Islet precursor cell (in vitro differentiated cells): ENCODE data around the gene MUC5AC.
"Not testable (repeated sequence)": the region's sequence is repeated elsewhere in the genome, so short reads cannot be mapped to it uniquely, and the experiment has no call there.

ENCODE experiments used
- DNase-seq: peaks from one replicate; pipeline ENCODE4 v3.0.0-alpha.2; 2018

Gene MUC5AC

DNA sequence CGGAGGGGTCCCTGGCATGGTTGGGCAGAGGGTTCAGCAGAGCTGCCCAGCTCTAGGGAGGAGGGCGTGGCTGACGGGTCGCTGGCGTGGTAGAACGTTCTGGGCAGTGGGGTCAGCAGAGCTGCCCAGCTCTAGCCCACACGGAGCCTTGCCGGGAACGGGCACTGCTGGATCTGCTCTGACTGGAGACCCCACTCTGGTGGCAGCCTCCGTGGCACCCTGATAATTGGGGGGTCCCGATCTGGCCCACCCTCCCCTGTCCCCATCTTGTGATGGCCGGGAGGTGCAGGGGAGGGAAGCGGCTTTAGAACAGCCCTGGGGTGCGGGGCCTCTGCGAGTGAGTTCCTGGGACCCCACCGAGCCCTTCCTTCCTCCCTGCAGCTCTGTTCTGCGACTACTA is 21.9 kb downstream of the MUC5AC start:
- no peak for DNase-seq

DNA sequence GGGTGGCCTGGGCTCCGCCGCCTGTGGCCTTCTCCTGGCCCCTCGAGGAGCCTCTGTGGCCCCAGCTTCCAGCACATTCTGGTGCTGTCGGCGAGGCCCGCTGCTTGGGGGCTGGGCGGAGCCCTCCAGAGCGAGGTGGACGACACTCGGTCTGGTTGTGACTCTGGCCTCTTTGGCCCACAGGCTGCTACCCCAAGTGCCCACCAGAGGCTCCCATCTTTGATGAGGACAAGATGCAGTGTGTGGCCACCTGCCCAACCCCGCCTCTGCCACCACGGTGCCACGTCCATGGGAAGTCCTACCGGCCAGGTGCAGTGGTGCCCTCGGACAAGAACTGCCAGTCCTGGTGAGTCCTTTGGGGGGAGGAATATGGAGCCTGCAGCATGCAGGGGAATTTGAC is 22.4 kb downstream of the MUC5AC start:
- DNase-seq: no peak

DNA sequence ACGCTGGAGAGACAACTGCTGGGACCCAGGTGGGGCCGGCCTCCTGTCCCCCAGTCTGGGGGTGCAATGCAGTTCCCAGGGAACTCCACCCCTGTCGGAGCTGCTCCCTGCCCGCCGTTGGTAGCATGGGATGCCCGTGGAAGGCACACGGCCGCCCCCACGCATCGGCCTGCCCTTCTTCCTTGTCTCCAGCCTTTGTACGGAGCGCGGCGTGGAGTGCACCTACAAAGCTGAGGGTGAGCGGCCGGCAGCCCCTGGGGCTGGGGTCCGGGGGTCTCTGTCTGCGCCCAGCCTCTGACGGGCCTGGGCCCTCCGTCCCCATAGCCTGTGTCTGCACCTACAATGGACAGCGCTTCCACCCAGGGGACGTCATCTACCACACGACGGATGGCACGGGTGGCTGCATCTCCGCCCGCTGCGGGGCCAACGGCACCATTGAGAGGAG is 23.2 kb downstream of the MUC5AC start:
- no peak for DNase-seq

DNA sequence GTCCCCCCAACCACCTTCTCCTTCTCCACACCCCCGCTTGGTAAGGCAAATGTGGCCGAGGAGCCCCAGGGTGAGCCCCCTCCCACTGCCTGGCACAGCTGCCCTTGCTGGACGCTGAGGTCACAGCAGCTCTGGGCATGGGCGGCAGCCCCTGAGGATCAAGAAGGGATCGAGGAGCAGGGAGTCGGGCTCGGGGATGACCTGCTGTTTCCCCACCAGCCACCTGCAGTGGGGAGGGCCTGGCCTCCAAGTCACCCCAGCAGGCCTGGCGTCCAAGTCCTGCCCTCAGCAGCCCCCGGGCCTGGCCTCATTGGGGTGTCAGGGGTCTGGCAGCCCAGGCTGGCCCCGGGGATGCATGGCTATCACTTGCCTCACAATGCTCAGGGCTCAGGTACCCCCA is 23.7 kb downstream of the MUC5AC start:
- no peak for DNase-seq

DNA sequence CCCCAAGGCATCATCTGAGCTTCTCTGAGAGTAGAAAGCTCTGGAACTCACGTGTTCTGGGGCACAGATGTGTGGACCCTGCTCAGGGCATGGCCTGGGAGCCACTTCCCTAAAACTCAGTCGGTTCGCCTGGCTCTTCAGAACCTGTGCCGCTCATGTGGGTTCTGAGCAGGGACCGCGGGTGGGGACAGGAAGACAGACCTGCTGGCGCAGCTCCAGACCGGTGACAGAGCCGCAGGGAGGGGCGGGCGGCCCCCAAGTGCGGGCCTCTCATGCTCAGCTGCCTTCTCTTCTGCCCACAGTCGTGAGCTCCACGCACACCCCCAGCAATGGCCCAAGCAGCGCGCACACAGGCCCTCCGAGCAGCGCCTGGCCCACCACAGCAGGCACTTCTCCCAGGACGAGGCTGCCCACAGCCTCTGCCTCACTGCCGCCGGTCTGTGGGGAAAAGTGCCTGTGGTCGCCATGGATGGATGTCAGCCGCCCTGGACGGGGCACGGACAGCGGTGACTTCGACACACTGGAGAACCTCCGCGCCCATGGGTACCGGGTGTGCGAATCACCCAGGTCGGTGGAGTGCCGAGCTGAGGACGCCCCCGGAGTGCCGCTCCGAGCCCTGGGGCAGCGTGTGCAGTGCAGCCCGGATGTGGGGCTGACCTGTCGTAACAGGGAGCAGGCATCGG is 24.2 kb downstream of the MUC5AC start:
- no peak for DNase-seq

DNA sequence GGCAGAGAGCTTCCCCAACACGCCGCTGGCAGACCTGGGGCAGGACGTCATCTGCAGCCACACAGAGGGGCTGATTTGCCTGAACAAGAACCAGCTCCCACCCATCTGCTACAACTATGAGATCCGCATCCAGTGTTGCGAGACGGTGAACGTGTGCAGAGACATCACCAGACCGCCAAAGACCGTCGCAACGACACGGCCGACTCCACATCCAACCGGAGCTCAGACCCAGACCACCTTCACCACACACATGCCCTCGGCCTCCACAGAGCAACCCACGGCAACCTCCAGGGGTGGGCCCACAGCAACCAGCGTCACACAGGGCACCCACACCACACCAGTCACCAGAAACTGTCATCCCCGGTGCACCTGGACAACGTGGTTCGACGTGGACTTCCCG is 26.4 kb downstream of the MUC5AC start:
- not testable (repeated sequence) for DNase-seq

DNA sequence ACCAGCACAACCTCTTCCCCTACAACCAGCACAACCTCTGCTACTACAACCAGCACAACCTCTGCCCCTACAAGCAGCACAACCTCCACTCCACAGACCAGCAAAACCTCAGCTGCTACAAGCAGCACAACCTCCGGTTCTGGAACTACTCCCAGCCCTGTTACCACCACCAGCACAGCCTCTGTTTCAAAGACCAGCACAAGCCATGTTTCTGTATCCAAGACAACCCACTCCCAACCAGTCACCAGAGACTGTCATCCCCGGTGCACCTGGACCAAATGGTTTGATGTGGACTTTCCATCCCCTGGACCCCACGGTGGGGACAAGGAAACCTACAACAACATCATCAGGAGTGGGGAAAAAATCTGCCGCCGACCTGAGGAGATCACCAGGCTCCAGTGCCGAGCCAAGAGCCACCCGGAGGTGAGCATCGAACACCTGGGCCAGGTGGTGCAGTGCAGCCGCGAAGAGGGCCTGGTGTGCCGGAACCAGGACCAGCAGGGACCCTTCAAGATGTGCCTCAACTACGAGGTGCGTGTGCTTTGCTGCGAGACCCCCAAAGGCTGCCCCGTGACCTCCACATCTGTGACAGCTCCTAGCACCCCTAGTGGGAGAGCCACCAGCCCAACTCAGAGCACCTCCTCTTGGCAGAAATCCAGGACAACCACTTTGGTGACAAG is 30.8 kb downstream of the MUC5AC start:
- not testable (repeated sequence) for DNase-seq

DNA sequence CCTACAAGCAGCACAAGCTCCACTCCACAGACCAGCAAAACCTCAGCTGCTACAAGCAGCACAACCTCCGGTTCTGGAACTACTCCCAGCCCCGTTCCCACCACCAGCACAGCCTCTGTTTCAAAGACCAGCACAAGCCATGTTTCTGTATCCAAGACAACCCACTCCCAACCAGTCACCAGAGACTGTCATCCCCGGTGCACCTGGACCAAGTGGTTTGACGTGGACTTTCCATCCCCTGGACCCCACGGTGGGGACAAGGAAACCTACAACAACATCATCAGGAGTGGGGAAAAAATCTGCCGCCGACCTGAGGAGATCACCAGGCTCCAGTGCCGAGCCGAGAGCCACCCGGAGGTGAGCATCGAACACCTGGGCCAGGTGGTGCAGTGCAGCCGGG is 32.1 kb downstream of the MUC5AC start:
- DNase-seq: not testable (repeated sequence)

DNA sequence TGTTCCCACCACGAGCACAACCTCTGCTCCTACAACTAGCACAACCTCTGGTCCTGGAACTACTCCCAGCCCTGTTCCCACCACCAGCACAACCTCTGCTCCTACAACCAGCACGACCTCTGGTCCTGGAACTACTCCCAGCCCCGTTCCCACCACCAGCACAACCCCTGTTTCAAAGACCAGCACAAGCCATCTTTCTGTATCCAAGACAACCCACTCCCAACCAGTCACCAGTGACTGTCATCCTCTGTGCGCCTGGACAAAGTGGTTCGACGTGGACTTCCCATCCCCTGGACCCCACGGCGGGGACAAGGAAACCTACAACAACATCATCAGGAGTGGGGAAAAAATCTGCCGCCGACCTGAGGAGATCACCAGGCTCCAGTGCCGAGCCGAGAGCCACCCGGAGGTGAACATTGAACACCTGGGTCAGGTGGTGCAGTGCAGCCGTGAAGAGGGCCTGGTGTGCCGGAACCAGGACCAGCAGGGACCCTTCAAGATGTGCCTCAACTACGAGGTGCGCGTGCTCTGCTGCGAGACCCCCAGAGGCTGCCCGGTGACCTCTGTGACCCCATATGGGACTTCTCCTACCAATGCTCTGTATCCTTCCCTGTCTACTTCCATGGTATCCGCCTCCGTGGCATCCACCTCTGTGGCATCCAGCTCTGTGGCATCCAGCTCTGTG is 34.2 kb downstream of the MUC5AC start:
- not testable (repeated sequence) for DNase-seq

DNA sequence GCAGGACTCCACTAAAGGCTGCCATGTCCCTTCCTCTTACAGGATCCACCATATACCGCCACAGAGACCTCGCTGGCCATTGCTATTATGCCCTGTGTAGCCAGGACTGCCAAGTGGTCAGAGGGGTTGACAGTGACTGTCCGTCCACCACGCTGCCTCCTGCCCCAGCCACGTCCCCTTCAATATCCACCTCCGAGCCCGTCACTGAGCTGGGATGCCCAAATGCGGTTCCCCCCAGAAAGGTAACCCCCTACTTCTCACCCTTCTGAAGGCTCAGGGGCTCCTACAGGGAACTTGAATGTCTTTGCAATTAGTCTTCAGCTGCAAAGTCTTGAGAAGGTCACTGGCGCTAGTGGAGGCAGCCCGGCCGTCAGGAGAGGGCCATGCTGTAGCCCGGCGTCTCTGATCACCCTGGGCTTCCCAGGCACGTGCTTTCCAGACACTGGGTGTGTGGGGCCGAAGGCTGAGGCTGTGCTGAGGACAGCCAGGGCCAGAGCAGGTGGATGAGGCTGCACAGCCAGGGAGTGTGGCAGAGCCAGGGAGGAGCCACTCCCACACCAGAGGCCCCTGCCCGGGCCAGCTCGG is 35.1 kb downstream of the MUC5AC start:
- DNase-seq: peak; percentile 37

DNA sequence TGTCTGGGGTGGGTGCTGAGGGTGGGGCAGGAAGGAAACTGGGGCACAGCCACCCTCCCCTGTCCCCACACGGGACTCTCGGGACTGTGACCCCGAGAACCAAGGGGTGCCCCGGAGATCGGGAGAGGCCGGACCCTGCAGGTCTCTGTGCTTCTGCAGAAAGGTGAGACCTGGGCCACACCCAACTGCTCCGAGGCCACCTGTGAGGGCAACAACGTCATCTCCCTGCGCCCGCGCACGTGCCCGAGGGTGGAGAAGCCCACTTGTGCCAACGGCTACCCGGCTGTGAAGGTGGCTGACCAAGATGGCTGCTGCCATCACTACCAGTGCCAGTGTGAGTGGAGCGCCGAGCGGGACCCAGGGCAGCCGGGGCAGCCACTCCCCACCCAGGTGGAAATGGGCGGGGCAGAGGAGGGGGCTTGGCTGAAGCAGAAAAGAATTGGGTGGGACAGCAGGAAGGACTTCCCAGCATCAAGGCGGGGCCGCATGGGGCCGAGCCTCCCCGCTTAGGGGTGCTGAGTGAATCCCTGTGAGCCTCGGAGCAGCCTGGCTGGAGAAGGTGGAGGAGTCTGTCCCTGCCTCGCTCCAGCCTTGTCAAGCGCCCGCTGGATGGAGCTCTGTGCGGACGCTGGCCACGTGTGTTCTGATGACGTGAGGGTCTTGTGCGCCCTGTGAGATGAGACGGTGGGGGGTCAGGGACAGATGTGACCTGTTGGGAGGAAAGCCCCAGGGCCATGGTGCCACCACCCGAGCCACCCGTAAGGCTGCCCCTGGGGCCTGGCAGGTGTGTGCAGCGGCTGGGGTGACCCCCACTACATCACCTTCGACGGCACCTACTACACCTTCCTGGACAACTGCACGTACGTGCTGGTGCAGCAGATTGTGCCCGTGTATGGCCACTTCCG is 35.8 kb downstream of the MUC5AC start:
- peak; percentile 35 for DNase-seq

DNA sequence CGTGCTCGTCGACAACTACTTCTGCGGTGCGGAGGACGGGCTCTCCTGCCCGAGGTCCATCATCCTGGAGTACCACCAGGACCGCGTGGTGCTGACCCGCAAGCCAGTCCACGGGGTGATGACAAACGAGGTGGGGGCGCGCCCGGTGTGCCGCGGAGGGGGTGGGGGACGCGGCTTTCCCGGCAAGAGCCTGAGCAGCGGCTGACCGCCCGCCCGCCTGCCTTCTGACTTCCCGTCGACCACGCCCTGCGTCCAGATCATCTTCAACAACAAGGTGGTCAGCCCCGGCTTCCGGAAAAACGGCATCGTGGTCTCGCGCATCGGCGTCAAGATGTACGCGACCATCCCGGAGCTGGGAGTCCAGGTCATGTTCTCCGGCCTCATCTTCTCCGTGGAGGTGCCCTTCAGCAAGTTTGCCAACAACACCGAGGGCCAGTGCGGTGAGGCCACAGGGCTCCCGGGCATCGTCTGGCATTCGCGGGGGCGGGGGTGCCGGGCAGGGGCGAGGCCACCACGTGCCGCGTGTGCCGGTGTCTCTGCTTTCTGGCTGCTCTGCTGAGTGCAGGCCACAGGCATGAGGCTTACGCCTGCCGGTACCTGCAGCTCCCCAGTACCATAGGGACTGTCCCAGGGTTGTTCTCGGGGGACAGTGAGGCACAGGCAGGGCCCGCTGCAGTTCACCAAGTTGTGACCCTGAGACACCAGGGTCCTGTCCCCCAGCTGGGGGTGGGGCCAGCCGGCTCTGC is 36.7 kb downstream of the MUC5AC start:
- DNase-seq: peak; percentile 43

DNA sequence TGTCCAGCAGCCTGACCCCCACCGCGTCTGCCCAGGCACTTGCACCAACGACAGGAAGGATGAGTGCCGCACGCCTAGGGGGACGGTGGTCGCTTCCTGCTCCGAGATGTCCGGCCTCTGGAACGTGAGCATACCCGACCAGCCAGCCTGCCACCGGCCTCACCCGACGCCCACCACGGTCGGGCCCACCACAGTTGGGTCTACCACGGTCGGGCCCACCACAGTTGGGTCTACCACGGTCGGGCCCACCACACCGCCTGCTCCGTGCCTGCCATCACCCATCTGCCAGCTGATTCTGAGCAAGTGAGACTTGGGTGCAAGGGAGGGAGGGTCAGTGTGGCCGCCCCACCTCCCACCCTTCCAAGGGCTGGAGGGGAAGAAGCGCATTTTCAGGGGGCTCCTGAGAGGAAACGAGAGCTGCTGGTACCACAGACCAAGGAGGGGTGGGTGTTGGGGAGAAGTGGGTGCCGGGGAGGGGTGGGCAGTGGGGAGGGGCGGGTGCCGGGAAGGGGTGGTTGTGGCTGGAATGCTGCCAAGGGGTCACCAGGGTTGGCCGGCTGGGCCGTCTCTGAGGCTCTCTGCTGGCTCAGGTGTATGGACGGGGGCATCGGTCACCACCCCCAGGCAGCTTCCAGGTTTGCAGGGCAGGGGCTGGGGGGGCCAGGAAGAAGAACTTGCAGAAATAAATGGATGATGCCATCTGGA is 37.4 kb downstream of the MUC5AC start:
- DNase-seq: peak; percentile 39

DNA sequence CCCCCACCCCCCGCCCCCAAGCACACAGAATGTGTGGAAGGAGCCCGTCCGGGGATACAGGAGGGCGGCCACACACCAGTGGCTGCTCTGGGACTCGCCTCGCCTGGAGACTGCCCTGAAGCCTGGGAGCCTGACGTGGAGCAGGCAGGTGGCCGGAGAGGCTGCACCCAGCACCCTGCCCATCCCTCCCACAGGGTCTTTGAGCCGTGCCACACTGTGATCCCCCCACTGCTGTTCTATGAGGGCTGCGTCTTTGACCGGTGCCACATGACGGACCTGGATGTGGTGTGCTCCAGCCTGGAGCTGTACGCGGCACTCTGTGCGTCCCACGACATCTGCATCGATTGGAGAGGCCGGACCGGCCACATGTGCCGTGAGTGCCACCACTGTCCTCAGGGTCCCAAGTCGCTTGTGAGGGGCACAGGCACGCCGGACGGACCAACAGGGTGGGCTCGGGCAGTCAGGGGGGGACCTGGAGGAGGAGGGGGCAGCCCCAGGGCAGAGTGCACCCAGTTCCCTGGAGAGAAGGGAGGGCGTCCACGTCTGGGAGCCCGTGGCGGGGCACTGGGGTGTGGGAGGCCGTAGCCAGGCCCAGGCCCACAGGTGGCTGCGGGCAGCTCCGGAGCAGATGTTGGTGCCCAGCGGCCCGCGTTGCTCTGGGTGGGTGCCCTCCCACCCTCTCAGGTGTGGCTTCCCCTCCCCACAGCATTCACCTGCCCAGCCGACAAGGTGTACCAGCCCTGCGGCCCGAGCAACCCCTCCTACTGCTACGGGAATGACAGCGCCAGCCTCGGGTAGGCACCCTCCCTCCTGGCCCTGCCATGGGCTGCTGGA is 38.1 kb downstream of the MUC5AC start:
- DNase-seq: peak; percentile 31

DNA sequence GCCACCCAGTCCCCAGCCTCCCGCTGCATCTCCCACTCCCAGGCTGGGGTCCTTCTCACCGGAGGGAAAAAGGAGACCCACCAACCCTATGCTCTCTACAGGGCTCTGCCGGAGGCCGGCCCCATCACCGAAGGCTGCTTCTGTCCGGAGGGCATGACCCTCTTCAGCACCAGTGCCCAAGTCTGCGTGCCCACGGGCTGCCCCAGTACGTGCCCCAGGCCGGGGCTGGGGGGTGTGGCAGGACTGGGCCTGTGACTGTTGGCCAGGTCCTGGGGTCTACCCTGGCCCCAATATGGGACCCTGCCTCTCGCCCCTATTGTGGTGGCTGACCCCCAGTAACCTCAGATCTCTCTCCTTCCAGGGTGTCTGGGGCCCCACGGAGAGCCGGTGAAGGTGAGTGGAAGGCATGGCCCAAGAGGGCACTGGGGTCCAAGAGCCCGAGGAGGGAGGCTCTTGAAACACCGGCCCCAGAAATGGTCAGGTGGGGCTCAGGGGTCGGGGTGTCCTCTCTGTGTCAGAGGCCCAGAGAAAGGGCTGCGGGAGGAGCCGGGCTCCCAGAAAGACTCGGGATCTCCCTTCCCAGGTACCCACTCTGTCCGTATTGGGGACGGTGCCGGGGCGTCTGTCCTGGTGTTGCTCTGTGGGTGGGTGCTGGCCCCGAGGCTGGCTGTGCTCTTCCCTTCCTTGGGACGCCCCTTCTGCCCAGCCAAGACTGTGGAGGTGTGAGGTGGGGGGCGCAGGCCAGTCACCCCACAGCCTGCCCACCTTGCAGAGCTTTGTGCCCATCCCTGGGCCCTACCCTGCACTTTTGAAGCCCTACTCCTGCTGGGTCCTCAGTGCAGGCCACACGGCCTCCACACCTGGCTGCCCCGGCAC is 39.0 kb downstream of the MUC5AC start:
- DNase-seq: peak; percentile 44

DNA sequence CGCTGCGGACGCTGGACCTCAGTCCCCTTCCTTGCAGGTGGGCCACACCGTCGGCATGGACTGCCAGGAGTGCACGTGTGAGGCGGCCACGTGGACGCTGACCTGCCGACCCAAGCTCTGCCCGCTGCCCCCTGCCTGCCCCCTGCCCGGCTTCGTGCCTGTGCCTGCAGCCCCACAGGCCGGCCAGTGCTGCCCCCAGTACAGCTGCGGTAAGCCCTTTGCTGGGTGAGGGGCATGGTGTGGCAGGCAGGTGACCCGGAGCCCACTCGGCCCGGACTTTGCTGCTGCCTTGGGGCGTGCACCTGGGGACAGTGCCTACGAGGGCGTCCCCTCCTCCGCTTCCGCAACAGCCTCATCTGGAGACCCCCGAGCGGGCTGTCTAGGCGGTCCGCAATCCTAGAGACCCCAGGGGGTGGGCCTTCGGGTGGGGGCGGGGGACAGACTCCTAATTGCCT is 39.7 kb downstream of the MUC5AC start:
- peak; percentile 46 for DNase-seq

DNA sequence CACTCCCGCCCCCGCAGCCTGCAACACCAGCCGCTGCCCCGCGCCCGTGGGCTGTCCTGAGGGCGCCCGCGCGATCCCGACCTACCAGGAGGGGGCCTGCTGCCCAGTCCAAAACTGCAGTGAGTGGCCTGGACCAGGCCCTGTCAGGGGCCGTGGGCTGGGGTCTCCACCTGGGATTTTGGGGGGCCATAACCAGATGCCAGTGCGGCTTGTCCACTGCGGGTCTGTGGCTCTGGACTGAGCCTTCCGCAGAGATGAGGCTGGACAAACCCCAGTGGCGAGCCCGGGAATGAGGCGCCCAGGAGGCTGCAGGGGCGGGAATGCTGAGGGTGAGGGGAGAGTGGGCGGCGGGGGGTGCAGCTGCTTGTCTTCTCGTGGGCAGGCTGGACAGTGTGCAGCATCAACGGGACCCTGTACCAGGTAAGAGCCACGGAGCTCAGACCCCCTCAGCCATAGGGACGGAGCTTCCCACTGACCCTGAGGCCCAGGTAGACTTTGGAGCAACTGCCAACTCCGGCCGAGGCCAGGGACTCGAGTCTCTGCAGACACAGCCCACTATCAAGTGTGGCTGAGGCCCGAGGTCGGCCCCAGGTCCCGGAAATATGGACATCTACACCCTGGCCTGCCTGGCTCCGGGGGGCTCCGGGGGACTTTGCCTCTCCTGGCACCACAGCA is 40.3 kb downstream of the MUC5AC start:
- peak; percentile 56 for DNase-seq

DNA sequence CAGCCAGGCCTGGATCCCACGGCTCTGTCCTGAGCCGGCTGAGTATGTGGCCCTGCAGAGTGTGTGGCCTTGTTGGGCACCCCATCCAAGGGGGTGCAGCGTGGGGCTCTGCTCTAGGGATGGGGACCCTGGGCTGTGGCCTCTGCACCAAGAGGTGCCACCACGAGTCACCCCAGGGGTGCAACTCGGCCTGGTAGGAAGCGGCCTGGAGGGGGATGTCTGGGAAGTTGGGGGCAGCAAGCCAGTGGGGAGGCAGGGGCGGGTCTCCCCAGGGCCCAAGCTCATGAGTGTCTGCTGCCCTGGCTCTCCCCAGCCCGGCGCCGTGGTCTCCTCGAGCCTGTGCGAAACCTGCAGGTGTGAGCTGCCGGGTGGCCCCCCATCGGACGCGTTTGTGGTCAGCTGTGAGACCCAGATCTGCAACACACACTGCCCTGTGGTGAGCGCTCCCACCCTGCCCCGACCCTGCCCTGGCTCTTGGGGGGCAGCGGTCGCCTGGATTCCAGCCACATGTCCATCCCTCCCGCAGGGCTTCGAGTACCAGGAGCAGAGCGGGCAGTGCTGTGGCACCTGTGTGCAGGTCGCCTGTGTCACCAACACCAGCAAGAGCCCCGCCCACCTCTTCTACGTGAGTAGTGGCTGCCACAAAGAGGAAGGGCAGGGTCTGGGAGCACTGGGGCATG is 40.9 kb downstream of the MUC5AC start:
- DNase-seq: peak; percentile 52
